GM10266 (cell line): Measurements from ENCODE around the gene CCDC57.

Experiments
- DNase-seq: peaks from one replicate; pipeline ENCODE4 v3.0.0; 2012; ENCODE audit errors: extremely low spot score
- TF ChIP-seq, protein P1 (sequence below): IDR thresholded peaks from 2 replicates; pipeline ENCODE4 v1.5.1; 2012; ENCODE audit warnings: mild to moderate bottlenecking, low read depth; ENCODE audit not compliant: control insufficient read depth, insufficient read depth; ENCODE audit errors: missing control alignments

Gene CCDC57

GRCh38 chr17:82160075-82160474 is 52.6 kb downstream of the CCDC57 start:
- TF ChIP-seq, protein P1, sequence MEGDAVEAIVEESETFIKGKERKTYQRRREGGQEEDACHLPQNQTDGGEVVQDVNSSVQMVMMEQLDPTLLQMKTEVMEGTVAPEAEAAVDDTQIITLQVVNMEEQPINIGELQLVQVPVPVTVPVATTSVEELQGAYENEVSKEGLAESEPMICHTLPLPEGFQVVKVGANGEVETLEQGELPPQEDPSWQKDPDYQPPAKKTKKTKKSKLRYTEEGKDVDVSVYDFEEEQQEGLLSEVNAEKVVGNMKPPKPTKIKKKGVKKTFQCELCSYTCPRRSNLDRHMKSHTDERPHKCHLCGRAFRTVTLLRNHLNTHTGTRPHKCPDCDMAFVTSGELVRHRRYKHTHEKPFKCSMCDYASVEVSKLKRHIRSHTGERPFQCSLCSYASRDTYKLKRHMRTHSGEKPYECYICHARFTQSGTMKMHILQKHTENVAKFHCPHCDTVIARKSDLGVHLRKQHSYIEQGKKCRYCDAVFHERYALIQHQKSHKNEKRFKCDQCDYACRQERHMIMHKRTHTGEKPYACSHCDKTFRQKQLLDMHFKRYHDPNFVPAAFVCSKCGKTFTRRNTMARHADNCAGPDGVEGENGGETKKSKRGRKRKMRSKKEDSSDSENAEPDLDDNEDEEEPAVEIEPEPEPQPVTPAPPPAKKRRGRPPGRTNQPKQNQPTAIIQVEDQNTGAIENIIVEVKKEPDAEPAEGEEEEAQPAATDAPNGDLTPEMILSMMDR, result no peak
- no peak for DNase-seq

DNA sequence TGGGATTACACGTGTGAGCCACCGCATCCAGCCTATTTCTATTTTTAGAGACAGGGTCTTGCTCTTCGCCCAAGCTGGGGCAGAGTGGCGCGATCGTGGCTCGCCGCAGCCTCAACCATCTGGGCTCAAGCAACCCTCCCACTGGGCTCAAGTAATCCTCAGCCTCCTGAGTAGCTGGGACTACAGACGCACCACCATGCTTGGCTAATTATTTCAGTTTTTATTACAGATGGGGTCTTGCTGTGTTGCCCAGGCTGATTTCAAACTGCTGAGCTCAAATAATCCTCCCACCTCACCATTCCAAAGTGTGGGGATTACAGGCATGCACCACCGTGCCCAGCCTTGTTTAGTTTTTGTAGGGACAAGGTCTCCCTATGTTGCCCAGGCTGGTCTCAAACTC is 53.8 kb downstream of the CCDC57 start:
- TF ChIP-seq, protein P1, result no peak
- no peak for DNase-seq

DNA sequence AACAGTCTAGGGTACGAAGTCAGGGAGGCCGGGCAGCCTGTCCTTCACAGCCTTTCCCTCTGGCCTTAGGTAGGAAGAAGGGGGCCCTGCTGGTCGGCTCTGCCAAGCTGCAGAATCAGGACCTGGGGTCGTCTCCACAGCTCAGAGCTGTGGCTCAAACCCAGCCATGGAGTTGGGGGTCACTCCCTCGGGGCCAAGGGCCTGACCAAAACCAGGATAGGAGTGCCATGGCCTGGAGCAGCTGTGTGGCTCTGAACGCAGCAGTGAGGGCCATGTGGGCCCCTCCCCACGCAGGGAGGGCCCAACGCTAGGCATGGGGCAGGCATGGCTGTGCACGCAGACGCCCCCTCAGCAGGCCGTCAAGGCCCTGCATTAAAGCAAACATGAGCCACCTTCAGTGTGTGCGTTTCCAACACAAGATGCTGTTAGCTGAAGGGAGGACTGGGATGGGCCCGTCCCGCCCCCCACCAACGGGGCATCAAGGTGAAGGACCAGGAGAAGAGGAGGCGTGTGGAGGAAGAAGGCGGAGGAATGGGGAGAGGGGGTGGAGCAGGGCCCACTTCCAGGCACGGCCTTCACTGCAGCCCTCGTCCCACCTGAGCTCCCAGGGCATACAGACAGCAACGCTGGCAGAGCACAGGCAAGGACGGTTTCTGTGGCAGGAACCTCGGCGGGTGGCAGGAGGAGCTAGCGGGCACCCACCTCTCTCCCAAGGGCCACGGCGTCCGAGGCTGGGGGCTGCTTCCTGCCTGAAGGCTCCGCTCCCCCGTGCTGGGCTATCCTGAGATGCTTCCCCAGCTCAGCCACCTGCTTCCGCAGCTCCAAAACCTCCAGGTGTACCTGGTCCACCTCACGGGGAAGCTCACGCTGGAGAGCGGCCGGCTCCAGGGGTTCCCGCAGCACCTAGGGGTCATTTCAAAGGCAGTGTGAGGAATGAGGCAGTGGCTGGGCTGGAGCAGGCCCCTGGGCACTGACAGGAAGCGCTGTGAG is 55.3 kb downstream of the CCDC57 start:
- TF ChIP-seq, protein P1, result no peak
- DNase-seq, result no peak

DNA sequence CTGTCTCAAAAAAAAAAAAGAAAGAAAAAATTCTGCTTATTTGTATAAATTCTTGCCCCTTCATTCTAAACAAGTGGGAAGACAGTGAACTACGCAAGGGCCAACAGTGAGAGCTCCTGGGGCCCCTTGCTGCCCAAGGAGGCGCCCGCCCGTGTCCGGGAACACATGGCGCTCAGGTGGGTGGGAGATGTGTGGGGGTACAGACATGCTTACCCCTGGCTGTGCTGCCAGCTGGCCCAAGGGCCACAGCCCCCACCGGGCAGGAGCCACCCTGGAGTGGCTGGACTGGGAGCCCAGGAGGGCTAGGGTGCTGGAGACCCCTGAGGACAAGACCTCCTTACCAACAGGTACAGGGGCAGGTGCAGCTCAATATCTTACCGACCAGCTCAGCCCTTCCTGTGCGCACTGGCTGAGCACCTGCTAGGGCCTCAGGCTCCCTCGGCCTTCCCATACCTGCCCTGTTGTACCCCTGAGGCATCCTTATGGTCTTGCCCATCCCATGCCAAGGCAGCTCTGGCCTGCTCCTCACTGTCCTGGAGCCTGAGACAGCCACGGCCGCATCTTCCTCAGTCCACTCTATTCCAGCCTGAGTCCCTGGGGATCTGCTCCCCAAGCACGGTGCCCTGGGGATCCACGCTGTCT is 56.2 kb downstream of the CCDC57 start:
- TF ChIP-seq, protein P1, result no peak
- no peak for DNase-seq

DNA sequence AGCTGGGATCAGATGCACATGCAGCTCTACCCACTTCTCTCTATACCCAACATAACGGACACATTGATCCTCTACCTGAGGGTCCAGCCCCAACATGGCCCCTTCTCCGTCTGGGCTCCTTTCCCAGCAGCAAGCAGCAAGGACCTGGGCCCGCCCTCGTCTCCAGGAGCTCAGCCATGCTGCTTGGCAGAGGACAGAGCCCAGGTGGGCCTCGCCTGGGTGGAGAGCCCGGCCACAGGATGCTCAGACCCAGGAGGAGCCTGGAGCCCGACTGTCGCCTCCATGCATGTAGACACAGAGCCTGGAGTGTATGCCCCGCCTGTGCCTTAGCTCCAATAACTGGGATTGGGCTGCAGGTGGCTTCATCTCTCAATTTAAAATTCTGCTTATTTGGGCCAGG is 57.0 kb downstream of the CCDC57 start:
- no peak for DNase-seq
- TF ChIP-seq, protein P1, result no peak

- TF ChIP-seq, protein P1, result no peak
- no peak for DNase-seq
Measured at GRCh38 chr17:82154881-82155331, 57.7 kb downstream of the CCDC57 start.
